Activated CD8-positive, alpha-beta T cell treated with anti-CD3 and anti-CD28 coated beads for 36 hours (primary cell): ENCODE results near the gene POLN. TPM values are rescaled to one million over a fixed set of nuclear protein-coding genes. Genes with fewer than 3 reads are reported as not detected.

Source experiments
- ATAC-seq: fragments of 200-7000 bp; cut with Tn5 transposase; one replicate; pipeline ENCODE4 v1.10.0; 2021; ENCODE audit warnings: mild to moderate bottlenecking, moderate library complexity
- CTCF ChIA-PET: fragments of 350-600 bp; sonication (Branson Sonifier 250); formaldehyde crosslinking; loops from one replicate; lab custom pipeline; 2021; ENCODE audit warnings: antibody characterized with exemption; lab: Charles Lee
- POLR2A ChIA-PET: fragments of 350-600 bp; sonication (Branson Sonifier 250); formaldehyde crosslinking; loops from one replicate; lab custom pipeline; 2021; ENCODE audit warnings: antibody characterized with exemption; lab: Charles Lee
- DNase-seq: peaks from one replicate; pipeline ENCODE4 v3.0.0-alpha.2; 2020
- H3K27ac Mint-ChIP-seq: one replicate; pipeline ENCODE4 v1.8.0; 2021; ENCODE audit warnings: mild to moderate bottlenecking, mixed read lengths
- H3K27me3 Mint-ChIP-seq: one replicate; pipeline ENCODE4 v1.8.0; 2021; ENCODE audit warnings: mixed read lengths
- H3K36me3 Mint-ChIP-seq: one replicate; pipeline ENCODE4 v1.8.0; 2021; ENCODE audit warnings: low read depth, mixed read lengths
- H3K4me1 Mint-ChIP-seq: one replicate; pipeline ENCODE4 v1.8.0; 2021; ENCODE audit warnings: low read depth, mixed read lengths
- H3K4me3 Mint-ChIP-seq: one replicate; pipeline ENCODE4 v1.8.0; 2021; ENCODE audit warnings: mild to moderate bottlenecking, moderate library complexity, mixed read lengths
- H3K9me3 Mint-ChIP-seq: one replicate; pipeline ENCODE4 v1.8.0; 2021; ENCODE audit warnings: mixed read lengths
- CTCF ChIP-seq: fragments of 200-600 bp; IDR thresholded peaks from one replicate; pipeline ENCODE4 v1.8.0; 2022; ENCODE audit warnings: antibody characterized with exemption, mild to moderate bottlenecking
- intact Hi-C: fragments of 100-400 bp; cut with micrococcal nuclease; formaldehyde crosslinking; loops from one replicate; pipeline ENCODE4 v1.10.0; 2022
- total RNA-seq, 2 experiments: library from RNA; stranded (reverse); gene quantifications; one replicate each; pipeline ENCODE4 v1.2.3, GENCODE V29; 2021

POLN gene
- total RNA-seq, 2 experiments from 2014 or later = 2.1 to 2.9 TPM

- ChIA-PET CTCF (no interaction called here), POLR2A (no interaction called here)
- no peaks in the 10 kb centered on the region for H3K36me3 Mint-ChIP-seq
- DNase-seq (no peak), ATAC-seq (no peak)
- TF ChIP-seq CTCF = no peak
- H3K4me3 Mint-ChIP-seq = no peak overlapping the region
- no peaks in the 10 kb centered on the region for H3K9me3 Mint-ChIP-seq
- intact Hi-C loops = no loop called here
- H3K4me1 Mint-ChIP-seq = no peaks in the 10 kb centered on the region
- H3K27ac Mint-ChIP-seq = no peak overlapping the region
- no peaks in the 10 kb centered on the region for H3K27me3 Mint-ChIP-seq
Measured at GRCh38 chr4:2071912-2072867, 169.7 kb downstream of the POLN start.

- POLR2A ChIA-PET = no interaction called here
- Mint-ChIP-seq H3K4me3 (no peak overlapping the region), H3K36me3 (no peaks in the 10 kb centered on the region), H3K4me1 (no peaks in the 10 kb centered on the region), H3K27me3 (no peaks in the 10 kb centered on the region), H3K27ac (no peak overlapping the region), H3K9me3 (no peaks in the 10 kb centered on the region)
- DNase-seq = no peak
- no peak for TF ChIP-seq CTCF
- intact Hi-C loops = no loop called here
- ATAC-seq = no peak
- CTCF ChIA-PET = no interaction called here
Measured at GRCh38 chr4:2071252-2071911, 170.5 kb downstream of the POLN start.

- TF ChIP-seq CTCF = no peak
- H3K27ac Mint-ChIP-seq = no peak overlapping the region
- no peaks in the 10 kb centered on the region for H3K27me3 Mint-ChIP-seq
- no peak for DNase-seq
- H3K9me3 Mint-ChIP-seq = no peaks in the 10 kb centered on the region
- ChIA-PET POLR2A (no interaction called here), CTCF (no interaction called here)
- no peaks in the 10 kb centered on the region for H3K36me3 Mint-ChIP-seq
- no peaks in the 10 kb centered on the region for H3K4me1 Mint-ChIP-seq
- no peak for ATAC-seq
- intact Hi-C loops = no loop called here
- H3K4me3 Mint-ChIP-seq = no peak overlapping the region
Measured at GRCh38 chr4:2070421-2071251, 171.3 kb downstream of the POLN start.

- ATAC-seq (no peak), DNase-seq (no peak)
- no peaks in the 10 kb centered on the region for H3K9me3 Mint-ChIP-seq
- no peaks in the 10 kb centered on the region for H3K27me3 Mint-ChIP-seq
- no peak overlapping the region for H3K4me3 Mint-ChIP-seq
- H3K27ac Mint-ChIP-seq = no peak overlapping the region
- no peaks in the 10 kb centered on the region for H3K4me1 Mint-ChIP-seq
- TF ChIP-seq CTCF = no peak
- intact Hi-C loops = no loop called here
- H3K36me3 Mint-ChIP-seq = no peaks in the 10 kb centered on the region
- CTCF ChIA-PET = no interaction called here
- POLR2A ChIA-PET = no interaction called here
Measured at GRCh38 chr4:2069986-2070385, 171.9 kb downstream of the POLN start.
